TTC549 (cell line): ENCODE data around the gene MRAS.
A peak's percentile ranks its signal among the peaks of the same experiment; 100 is the strongest.

Source experiments
- FAIRE-seq: peaks from 2 replicates; lab custom pipeline; 2012; peaks lifted over from hg19 to GRCh38; lab: Jason Lieb, UNC

The MRAS gene

DNA sequence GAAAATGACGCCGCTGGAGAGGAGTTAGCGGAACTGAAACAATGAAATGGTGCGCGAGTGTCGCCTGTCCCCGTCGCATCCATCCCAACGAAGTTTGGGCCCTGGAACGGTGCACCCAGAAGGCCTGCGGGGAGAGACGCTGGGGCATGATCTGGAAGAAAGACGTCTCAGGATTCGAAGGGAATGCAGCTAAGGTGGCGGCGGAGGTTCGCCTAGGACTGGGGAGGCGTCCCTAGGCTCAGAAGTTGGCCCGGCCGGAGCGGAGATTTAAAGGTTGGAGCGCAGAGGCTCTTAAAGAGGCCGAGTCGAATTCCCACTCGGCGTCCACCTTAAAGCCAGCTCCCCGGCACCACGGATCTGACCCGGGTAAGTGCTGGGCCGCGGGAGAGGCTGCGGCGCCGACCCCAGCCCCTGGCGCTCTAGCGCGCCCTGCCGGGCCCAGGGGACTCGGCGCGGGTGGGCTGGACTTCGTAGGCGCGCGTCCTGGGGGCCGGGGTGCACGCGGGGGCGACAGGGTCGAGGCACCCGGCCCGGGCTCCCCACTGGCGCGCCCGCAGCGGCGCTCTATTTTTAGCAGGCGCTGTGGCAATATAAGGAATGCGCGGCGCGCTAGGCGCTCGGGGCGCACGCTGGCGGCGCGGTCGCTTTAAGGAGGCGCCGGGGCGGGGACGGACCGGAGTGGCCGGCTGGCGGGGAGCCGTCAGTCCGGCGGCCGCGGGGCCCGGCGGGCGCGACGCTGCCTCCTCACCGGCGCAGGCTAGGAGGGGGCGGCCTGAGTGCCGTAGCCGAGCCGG is at the start of gene MRAS:
Gene MRAS (plus strand): TSS at position 620 of the 794 bp plus-strand sequence. CDS start 24,305 bp downstream, outside the sequence.
- FAIRE-seq = no peak

DNA sequence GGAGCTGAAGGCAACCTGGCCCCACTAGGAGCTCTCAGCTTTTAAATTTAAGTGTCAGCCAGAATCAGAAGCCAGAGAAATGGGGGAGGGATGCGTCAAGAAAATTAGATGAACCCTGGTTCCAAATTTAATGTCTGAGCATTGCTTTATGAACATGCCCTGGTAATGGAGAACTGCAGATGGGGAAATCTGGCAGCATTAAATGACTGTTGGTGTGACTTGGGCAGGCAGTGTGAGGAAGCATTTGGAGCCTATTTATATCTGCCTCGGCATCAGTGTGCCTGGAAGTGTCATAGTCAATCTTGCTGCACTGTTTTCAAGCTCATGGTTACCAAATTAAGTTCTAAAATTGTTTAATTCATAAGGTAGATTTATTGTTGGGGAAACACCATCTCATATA is 47.7 kb upstream of the MRAS start:
- FAIRE-seq = no peak

DNA sequence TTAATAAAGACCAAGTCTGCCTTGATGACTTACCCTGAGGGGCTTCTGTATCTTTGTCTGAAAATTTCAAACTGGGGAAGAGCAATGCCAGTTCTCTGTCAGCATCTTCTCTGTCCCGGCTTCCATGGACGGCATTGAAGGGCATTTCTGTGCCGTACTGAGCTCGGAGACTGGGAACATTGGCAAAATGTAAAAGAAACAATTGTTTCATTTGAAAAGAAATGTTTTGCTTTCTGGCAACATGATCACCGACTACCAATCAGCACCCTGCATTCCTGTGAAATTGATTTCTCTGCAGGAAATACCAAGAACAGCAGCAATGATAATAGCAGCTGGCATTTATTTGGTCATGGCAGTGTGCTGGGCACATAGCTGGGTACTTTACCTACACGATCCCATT is 44.9 kb upstream of the MRAS start:
- no peak for FAIRE-seq

DNA sequence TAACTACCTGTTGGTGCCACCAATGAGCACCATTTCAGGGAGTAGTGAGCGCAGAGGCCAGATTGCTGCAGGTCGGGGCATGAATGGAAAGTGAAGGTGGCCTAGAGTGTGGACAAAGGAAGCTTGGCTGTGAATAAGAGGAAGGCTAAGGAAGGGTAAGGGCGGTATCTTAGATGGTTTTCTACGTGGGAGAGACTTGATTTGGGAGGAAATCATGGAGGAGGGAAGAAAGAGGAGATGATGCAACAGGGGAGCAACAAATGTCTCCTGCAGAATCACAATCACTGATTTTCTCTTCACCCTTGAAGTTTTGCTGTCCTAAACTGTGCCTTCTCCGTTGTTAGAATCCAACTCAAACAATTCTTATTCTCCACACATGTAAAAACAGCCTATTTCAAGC is 40.5 kb upstream of the MRAS start:
- no peak for FAIRE-seq

DNA sequence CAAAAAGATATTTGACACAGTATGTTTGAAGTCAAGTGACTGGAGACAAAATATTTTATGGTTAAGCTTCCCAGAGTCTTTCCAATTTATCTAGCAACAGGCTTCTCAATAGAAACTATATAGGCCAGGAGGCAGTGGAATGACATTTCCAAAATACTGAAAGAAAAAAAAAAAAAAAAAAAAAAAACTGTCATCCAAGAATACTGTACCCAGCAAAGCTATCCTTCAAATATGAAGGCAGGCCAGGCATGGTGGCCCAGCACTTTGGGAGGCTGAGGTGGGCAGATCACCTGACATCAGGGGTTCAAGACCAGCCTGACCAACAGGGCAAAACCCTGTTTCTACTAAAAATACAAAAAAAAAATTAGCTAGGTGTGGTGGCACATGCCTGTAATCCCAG is 39.6 kb upstream of the MRAS start:
- no peak for FAIRE-seq

DNA sequence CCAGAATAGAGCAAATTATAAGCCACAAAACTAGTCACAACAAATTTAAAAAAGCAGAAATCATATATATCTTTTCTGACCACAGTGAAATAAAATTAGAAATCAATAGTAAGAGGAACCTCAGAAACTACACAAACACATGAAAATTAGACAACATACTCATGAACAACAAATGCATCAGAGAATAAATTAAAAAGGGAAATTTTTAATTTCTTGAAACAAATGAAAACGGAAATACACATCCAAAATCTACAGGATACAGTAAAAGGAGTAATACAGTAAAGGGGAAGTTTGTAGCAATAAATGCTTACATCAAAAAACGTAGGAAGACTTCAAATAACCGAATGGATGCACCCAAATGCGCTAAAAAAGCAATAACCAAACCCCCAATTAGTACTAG is 37.9 kb upstream of the MRAS start:
- FAIRE-seq = no peak

DNA sequence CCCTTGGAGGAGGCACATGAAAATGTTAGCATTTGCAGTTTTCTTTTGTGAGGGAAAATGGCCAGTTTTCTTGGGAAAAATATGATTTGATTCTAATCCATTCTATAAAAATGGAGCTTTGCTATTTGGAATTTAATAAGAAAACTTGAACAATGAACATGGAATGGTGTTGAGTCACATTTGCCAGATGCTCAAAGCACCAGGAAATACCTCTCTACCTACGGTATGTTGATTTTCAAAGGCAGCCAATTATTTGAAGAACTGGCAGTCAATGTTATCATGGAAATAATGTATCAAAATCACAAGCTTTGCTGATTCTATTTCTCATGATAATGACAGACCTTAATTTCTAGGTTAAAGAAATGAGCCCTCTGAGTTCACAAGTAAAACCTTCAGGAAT is 33.6 kb upstream of the MRAS start:
- no peak for FAIRE-seq

GRCh38 chr3:138317687-138318086 is 30.7 kb upstream of the MRAS start:
- no peak for FAIRE-seq

DNA sequence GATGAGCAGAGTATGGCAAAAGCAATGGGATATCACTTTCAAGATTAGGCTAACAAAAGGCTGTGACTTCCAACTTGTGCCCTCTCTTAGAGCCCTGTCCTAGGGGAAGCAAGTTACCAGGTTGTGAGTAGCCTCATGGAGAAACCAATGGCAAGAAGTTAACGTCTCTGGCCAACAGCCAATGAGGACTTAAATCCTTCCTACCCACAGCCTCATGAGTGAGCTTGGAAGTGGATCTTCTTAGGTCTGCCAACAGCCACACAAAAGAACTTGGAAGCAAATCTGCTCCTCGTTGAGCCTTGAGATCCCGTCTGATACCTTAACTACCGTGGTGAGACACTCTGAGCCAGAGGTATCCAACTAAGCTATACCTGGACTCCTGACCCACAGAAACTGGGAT is 24.4 kb upstream of the MRAS start:
- no peak for FAIRE-seq

DNA sequence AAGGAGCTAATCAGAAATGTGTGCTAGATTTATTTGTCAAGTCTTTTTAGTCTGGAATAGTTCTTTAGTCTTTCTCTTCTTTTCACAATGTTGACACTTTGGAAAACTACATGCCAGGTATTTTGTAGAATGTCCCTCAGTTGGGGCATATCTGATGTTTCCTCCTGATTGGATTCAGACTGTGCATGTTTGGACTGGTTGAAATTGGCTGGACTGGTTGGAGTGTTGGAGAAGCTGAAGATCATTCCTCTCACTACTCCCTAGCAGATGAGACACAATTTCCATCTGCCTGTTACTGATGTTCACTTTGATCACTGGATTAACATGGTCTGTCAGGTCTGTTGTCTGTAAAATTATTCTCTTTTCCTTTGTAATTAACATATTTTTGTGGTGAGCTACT is 22.4 kb upstream of the MRAS start:
- FAIRE-seq = no peak

- FAIRE-seq = no peak
Measured at GRCh38 chr3:138326866-138327595, 21.3 kb upstream of the MRAS start.

DNA sequence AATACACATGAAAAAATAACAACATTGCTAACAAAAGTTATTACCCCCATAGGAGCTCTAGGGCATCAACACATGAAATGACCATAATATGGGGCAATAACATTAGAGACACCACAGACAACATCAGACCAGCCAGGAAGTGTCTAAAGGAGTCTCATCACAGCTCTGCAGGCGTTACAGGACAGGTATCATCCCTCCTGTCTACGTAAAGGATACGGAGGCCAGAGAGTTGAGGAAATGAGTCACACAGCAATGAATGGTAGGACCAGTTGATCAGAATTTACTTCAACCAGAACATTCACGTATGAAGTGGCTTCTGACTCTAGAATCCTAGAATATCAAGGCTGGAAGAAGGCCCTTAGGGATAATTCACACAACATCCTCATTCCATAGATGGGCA is 20.5 kb upstream of the MRAS start:
- FAIRE-seq = no peak

- FAIRE-seq = no peak
Measured at GRCh38 chr3:138328341-138328740, 20.0 kb upstream of the MRAS start.

DNA sequence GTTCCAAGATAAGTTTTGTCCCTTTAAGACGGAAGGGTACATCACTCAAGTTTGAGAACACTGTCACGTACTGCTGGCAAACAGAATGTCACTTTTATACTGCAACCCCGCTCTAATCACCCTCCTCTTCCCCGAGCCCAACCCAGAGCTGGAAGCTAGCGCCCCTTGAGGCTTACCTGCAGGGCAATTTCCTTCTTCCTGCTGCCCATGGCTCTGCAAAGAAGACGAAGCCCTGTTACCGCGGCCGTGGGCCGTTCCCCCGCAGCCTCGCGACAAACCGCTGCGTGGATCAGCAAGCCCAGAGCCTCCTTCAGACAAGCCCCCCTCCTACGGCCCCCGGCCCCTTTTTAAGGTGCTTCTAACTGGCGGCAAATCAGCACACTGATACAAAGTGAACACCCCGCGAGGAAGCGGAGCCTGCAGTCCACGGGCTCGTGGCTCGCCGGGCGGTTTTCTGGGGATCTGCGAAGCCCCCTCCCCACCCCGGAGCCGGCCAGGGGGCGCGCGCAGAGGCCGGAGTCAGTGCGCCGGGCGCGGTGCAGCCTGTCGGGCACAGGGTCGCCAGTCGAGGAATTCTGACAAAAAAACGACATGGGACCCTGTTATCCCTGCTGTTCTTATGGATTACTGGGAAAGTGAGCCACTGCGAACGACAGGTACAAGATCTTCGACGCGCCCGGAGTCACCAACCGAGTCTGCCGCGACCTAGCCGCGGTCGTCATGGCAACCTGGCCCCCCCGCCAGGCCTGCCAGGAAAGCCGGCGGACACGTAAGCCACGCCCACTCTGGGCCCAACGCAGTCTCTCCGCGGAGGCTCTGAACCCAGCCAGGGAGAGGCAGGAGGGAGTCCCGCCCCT is 19.0 kb upstream of the MRAS start, which contains the start of gene NME9:
Gene NME9 (minus strand): TSS at position 725 of the 857 bp plus-strand sequence. CDS start 516 bp downstream, at position 209.
- peak; percentile 38 for FAIRE-seq

- no peak for FAIRE-seq
Measured at GRCh38 chr3:138329984-138330293, 18.4 kb upstream of the MRAS start.

GRCh38 chr3:138331143-138331894 is 17.1 kb upstream of the MRAS start:
- no peak for FAIRE-seq

DNA sequence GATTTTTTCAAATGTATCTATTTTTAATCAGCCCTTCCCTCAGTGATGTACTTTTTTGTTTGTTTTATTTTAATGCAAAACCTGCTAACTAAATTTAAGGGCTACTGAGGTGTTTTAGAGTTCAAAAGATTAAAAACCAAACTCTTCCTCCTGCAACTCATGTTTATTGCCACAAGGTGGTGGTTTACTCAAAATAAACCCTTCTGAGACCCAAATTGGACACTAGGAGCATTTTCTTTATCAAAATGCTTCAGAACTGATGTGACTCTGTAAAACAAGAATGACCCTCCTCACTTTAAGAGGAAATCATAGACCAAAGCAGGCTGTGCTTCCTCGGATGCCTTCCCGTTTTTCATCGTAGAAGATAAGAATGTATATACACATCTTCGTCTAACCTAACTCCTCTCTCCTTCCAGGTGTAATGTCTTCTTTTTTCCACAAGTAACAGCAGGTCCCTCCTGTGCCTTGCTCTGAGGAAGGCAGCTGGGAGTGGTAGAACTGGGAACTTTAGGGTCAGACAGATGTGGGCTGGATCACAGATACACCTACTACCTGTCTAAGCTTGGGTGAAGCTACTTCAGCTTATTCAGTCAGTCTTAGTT is 15.8 kb upstream of the MRAS start:
- FAIRE-seq = peak; percentile 58

GRCh38 chr3:138334608-138335007 is 13.8 kb upstream of the MRAS start:
- no peak for FAIRE-seq

DNA sequence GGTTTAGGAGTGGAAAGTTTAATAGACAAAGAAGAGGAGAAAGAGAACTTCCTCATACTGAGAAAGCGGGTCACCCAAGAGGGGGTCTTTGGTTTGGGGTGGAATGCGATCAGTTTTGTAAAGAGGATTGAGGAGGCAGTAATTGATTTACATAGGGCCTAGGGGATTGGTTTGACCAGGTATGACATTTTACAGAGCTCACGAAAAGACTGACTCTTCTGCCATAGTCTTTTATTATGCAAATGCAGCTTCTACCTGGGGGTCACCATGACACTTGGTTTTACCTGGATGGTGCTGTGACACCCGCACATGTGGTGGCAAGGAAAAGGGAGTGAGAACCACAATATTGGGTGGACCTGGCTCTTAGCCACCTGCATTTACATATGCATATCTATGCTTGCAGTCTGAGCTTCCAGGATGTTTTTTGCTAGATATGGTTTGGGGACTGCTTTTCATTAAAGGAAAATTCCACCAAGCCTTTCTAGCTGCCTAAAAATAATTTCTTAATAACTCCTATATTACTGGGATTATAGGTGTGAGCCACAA is 11.9 kb upstream of the MRAS start:
- FAIRE-seq = no peak

- no peak for FAIRE-seq
Measured at GRCh38 chr3:138338244-138338643, 10.1 kb upstream of the MRAS start.

DNA sequence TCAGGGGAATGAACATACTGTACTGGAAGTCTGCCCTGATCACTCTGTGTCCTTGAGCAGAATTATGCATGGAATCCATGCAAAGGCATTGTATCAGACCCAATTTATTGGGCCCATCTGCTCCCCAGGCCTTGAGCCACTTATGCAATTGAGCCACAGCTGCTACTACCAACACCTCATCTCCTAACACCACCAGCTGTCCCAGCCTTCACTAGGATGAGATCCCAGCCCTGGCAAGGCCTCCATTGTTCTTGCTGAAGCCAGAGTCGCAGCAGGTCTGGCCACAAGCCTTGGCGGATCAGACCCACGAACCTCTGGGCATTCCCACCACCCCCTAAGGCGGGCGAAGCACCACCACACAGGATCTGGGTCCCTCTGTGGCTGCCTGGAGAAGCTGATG is 9.6 kb upstream of the MRAS start:
- no peak for FAIRE-seq
